NCI-H187 treated with DMSO at 0.1 percent for 48 hours (cell line): ENCODE results near the gene PLSCR3.

Source experiments
- DNase-seq: peaks from one replicate; lab custom pipeline; 2025; lab: John Stamatoyannopoulos, UW

Gene PLSCR3

GRCh38 chr17:7394452-7395191, at the start of gene PLSCR3:
Gene PLSCR3, minus strand, starts transcription at chr17:7394525. Its CDS starts 415 bp downstream, at chr17:7394110.
- no peak for DNase-seq

- no peak for DNase-seq
Measured at GRCh38 chr17:7443499-7444485, 49.5 kb upstream of the PLSCR3 start.

GRCh38 chr17:7442142-7442541, 47.8 kb upstream of the PLSCR3 start:
- no peak for DNase-seq

- DNase-seq, result no peak
Measured at GRCh38 chr17:7441266-7441665, 46.9 kb upstream of the PLSCR3 start.

GRCh38 chr17:7440834-7441195, 46.5 kb upstream of the PLSCR3 start:
- no peak for DNase-seq

- DNase-seq, result no peak
Measured at GRCh38 chr17:7440113-7440833, 45.9 kb upstream of the PLSCR3 start.

GRCh38 chr17:7439462-7440112, 45.3 kb upstream of the PLSCR3 start, which contains the start of gene FGF11:
Gene FGF11, plus strand, starts transcription at chr17:7439512. Its CDS starts 109 bp downstream, at chr17:7439621.
- no peak for DNase-seq

- no peak for DNase-seq
Measured at GRCh38 chr17:7438656-7439460, 44.5 kb upstream of the PLSCR3 start.

- no peak for DNase-seq
Measured at GRCh38 chr17:7437950-7438614, 43.8 kb upstream of the PLSCR3 start.

GRCh38 chr17:7437369-7437863, 43.1 kb upstream of the PLSCR3 start:
- no peak for DNase-seq

- DNase-seq, result no peak
Measured at GRCh38 chr17:7436556-7437368, 42.4 kb upstream of the PLSCR3 start.

- DNase-seq, result no peak
Measured at GRCh38 chr17:7435676-7436555, 41.6 kb upstream of the PLSCR3 start.

- no peak for DNase-seq
Measured at GRCh38 chr17:7432296-7432695, 38.0 kb upstream of the PLSCR3 start.

- DNase-seq, result no peak
Measured at GRCh38 chr17:7431231-7431630, 36.9 kb upstream of the PLSCR3 start.

GRCh38 chr17:7429722-7430121, 35.4 kb upstream of the PLSCR3 start:
- no peak for DNase-seq

- no peak for DNase-seq
Measured at GRCh38 chr17:7428557-7428956, 34.2 kb upstream of the PLSCR3 start, which contains the start of gene SPEM3. Gene SPEM3, plus strand, starts transcription at chr17:7428857. Its CDS starts 46 bp downstream, at chr17:7428903.

GRCh38 chr17:7427549-7427948, 33.2 kb upstream of the PLSCR3 start:
- DNase-seq, result no peak

GRCh38 chr17:7426896-7427489, 32.7 kb upstream of the PLSCR3 start:
- DNase-seq, result no peak
